ENCODE data around the gene BSPRY.
"Not testable (repeated sequence)": the region's sequence is repeated elsewhere in the genome, so short reads cannot be mapped to it uniquely, and the experiment has no call there.

Gene BSPRY

GRCh38 chr9:113368982-113369854 is 19.9 kb downstream of the BSPRY start:
- DNase-seq, result no peak

- no peak for DNase-seq
Measured at GRCh38 chr9:113369855-113370140, 20.5 kb downstream of the BSPRY start.

GRCh38 chr9:113370806-113371325 is 21.5 kb downstream of the BSPRY start:
- no peak for DNase-seq

GRCh38 chr9:113372059-113372458 is 22.7 kb downstream of the BSPRY start:
- DNase-seq, result no peak

GRCh38 chr9:113373256-113373655 is 23.9 kb downstream of the BSPRY start:
- no peak for DNase-seq

GRCh38 chr9:113373676-113374392 is 24.5 kb downstream of the BSPRY start:
- DNase-seq, result no peak

- DNase-seq, result no peak
Measured at GRCh38 chr9:113375057-113376023, 26.0 kb downstream of the BSPRY start.

- DNase-seq, result peak in 55 of 56 donors; percentile 10 to 88 (median 57)
Measured at GRCh38 chr9:113376634-113377567, 27.6 kb downstream of the BSPRY start, which contains the start of gene HDHD3. TSS of gene HDHD3 (minus strand) at chr9:113376986. CDS start at chr9:113374354, 2,632 bp downstream.

GRCh38 chr9:113379094-113379828 is 29.9 kb downstream of the BSPRY start:
- not testable (repeated sequence) for DNase-seq

- DNase-seq, result not testable (repeated sequence)
Measured at GRCh38 chr9:113379829-113380210, 30.5 kb downstream of the BSPRY start.

- no peak for DNase-seq
Measured at GRCh38 chr9:113380869-113381378, 31.6 kb downstream of the BSPRY start.

- DNase-seq, result not testable (repeated sequence)
Measured at GRCh38 chr9:113381441-113381840, 32.1 kb downstream of the BSPRY start.

- no peak for DNase-seq
Measured at GRCh38 chr9:113381909-113382411, 32.6 kb downstream of the BSPRY start.

GRCh38 chr9:113386571-113387393 is 37.4 kb downstream of the BSPRY start:
- DNase-seq, result no peak

- no peak for DNase-seq
Measured at GRCh38 chr9:113387560-113388230, 38.4 kb downstream of the BSPRY start.

- DNase-seq, result no peak
Measured at GRCh38 chr9:113388833-113389232, 39.5 kb downstream of the BSPRY start.

- no peak for DNase-seq
Measured at GRCh38 chr9:113389451-113389850, 40.1 kb downstream of the BSPRY start.

Data from nucleus accumbens (tissue), 56 donors.